Skeletal muscle tissue (tissue), 4 donors: Measurements from ENCODE around the gene WNT5B. TPM values are rescaled to one million over a fixed set of nuclear protein-coding genes. Genes with fewer than 3 reads are reported as not detected.

ENCODE experiments used
- H3K27ac ChIP-seq: one replicate; pipeline ENCODE4 v1.7.0; 2013; ENCODE audit warnings: mild to moderate bottlenecking, low read depth, low read length, inconsistent platforms
- H3K27me3 ChIP-seq, 3 donors: one replicate each; pipeline ENCODE4 v1.7.0; 2013; ENCODE audit warnings: low read length in 3 of 3; ENCODE audit not compliant: control insufficient read depth in 3 of 3, insufficient read depth in 3 of 3
- H3K36me3 ChIP-seq, 3 donors: one replicate each; pipeline ENCODE4 v1.7.0; 2013; ENCODE audit warnings: low read length in 3 of 3; ENCODE audit not compliant: control insufficient read depth in 3 of 3, insufficient read depth in 3 of 3
- H3K4me1 ChIP-seq, 3 donors: one replicate each; pipeline ENCODE4 v1.7.0; 2013; ENCODE audit warnings: low read length in 3 of 3, mild to moderate bottlenecking in 3 of 3; ENCODE audit not compliant: control insufficient read depth in 3 of 3, insufficient read depth in 3 of 3
- H3K4me3 ChIP-seq, 3 donors: one replicate each; pipeline ENCODE4 v1.7.0; 2013; ENCODE audit warnings: low read length in 3 of 3
- H3K9ac ChIP-seq, 3 donors: one replicate each; pipeline ENCODE4 v1.7.0; 2013; ENCODE audit warnings: low read length in 3 of 3, mild to moderate bottlenecking in 3 of 3, moderate library complexity in 2 of 3, low read depth in 1 of 3
- H3K9me3 ChIP-seq, 3 donors: one replicate each; pipeline ENCODE4 v1.7.0; 2013; ENCODE audit warnings: low read length in 3 of 3; ENCODE audit not compliant: control insufficient read depth in 3 of 3
- total RNA-seq: library from RNA; depleted of rRNA; stranded (reverse); fragments of >200 nt; gene quantifications from one replicate; pipeline ENCODE4 v1.2.3, GENCODE V29; 2014
- donor health status: Osteomylitis.

Gene WNT5B
- total RNA-seq, 1 donor from 2014 or later: 30.3 TPM

GRCh38 chr12:1663440-1664132 lies 34.6 kb downstream of the WNT5B start:
- no peak overlapping the region for H3K27ac ChIP-seq
- peaks cover 0 to 6% (median 0%) of the 10 kb centered on the region in 3 donors for H3K27me3 ChIP-seq
- H3K9me3 ChIP-seq: no peaks in the 10 kb centered on the region
- H3K9ac ChIP-seq: no peak overlapping the region
- no peaks in the 10 kb centered on the region for H3K36me3 ChIP-seq
- peaks cover 5 to 14% (median 8%) of the 10 kb centered on the region in 3 donors for H3K4me1 ChIP-seq
- H3K4me3 ChIP-seq: no peak overlapping the region

GRCh38 chr12:1665366-1665765 lies 36.3 kb downstream of the WNT5B start:
- H3K4me3 ChIP-seq: no peak overlapping the region
- no peaks in the 10 kb centered on the region for H3K36me3 ChIP-seq
- H3K9ac ChIP-seq: no peak overlapping the region
- H3K9me3 ChIP-seq: no peaks in the 10 kb centered on the region
- H3K4me1 ChIP-seq: peaks cover 3 to 15% (median 7%) of the 10 kb centered on the region in 3 donors
- peaks cover 0 to 6% (median 0%) of the 10 kb centered on the region in 3 donors for H3K27me3 ChIP-seq
- no peak overlapping the region for H3K27ac ChIP-seq

GRCh38 chr12:1666215-1666614 lies 37.2 kb downstream of the WNT5B start:
- Histone ChIP-seq H3K4me3 (no peak overlapping the region), H3K4me1 (peaks cover 3 to 15% (median 4%) of the 10 kb centered on the region in 3 donors), H3K27ac (no peak overlapping the region), H3K9me3 (no peaks in the 10 kb centered on the region), H3K36me3 (no peaks in the 10 kb centered on the region), H3K27me3 (peaks cover 0 to 6% (median 0%) of the 10 kb centered on the region in 3 donors), H3K9ac (no peak overlapping the region)

DNA sequence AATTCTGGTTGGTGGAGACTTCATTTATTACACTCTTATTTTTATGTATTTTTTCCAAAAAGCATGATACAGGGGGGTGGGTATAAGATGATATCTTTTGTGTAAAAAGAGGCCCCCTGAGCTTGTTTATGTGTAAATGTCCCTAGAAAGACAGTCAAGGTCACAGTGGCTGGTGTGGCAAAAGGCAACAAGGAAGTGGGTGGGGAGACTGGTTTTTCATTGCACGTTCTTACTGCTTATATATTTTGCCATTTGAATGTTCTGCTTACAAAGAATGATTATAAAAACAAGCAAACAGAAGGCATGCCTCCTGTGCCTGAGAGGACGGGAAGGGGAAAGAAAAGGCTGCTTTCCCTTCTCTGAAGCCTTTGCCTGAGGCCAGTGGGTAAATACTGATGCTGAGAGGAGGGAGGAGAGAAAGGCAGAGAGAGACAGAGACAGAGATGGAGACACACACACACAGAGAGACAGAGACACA lies 37.7 kb downstream of the WNT5B start:
- Histone ChIP-seq H3K36me3 (no peaks in the 10 kb centered on the region), H3K4me3 (no peak overlapping the region), H3K9ac (peak overlapping the region in 1 of 3 donors; percentile 63), H3K27ac (peak overlapping the region; percentile 10), H3K9me3 (no peaks in the 10 kb centered on the region), H3K27me3 (peaks cover 0 to 6% (median 0%) of the 10 kb centered on the region in 3 donors), H3K4me1 (peaks cover 0 to 12% (median 4%) of the 10 kb centered on the region in 3 donors)

DNA sequence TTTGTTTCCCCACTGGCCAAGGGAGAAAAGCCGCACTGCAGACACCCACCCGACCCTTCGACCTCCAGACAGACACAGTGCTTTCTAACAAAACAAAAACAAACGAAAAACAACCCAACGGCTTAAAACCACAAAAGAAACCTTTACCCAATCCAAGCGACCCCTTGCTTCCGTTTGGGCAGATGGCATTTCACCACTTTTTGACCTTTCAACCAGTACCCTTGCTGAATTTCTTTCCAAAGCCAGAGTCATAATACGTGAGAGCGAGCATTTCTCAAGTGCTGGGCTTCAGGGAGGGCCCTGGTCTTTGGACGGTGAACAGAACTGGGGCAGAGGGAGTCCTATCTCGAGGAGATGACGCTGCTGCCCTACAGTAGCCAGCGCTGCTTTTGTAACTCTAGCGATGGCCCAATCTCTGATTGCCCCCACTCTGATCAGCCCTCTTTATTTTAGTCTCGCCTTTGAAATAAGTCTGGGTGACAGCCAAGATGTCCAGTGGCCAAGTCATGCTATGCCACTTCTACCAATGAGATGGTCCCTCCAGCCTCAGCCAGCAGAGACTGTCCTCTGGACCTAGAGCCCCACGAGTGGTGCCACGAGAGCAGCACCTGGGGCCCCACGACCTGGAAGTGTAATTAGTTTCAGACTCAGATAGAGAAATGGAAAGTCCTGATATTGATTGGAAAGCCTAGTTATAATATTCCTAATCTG lies 40.0 kb downstream of the WNT5B start:
- Histone ChIP-seq H3K9me3 (no peaks in the 10 kb centered on the region), H3K27ac (peak overlapping the region; percentile 75), H3K4me1 (peaks cover 0 to 12% (median 4%) of the 10 kb centered on the region in 3 donors), H3K4me3 (peak overlapping the region in 2 of 3 donors; percentile 29 to 55), H3K27me3 (no peaks in the 10 kb centered on the region), H3K9ac (peak overlapping the region; percentile 33 to 62 (median 51)), H3K36me3 (no peaks in the 10 kb centered on the region)

GRCh38 chr12:1670358-1671268 lies 41.6 kb downstream of the WNT5B start:
- Histone ChIP-seq H3K4me3 (no peak overlapping the region), H3K27ac (no peak overlapping the region), H3K36me3 (no peaks in the 10 kb centered on the region), H3K9ac (no peak overlapping the region), H3K9me3 (no peaks in the 10 kb centered on the region), H3K27me3 (no peaks in the 10 kb centered on the region), H3K4me1 (peaks cover 0 to 12% (median 4%) of the 10 kb centered on the region in 3 donors)

DNA sequence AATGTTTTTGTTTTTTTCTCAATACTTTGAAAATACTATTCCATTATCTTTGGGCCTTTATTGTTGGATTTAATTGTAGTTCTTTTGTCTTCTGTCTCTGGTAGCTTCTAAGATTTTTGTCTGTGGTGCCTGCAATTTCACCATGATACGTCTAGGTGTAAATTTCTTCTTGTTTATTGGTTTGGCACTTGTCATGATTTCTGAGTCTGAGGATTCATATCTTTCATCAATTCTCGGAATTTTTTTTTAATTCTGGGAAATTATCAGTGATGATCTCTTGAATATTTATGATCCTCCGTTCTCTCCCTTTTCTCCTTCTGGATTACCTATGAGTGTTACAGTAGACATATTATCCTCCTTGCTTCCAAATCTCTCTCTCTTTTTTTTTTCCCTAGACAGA lies 47.0 kb downstream of the WNT5B start:
- no peaks in the 10 kb centered on the region for H3K36me3 ChIP-seq
- no peak overlapping the region for H3K9ac ChIP-seq
- H3K27me3 ChIP-seq: no peaks in the 10 kb centered on the region
- no peaks in the 10 kb centered on the region for H3K4me1 ChIP-seq
- no peaks in the 10 kb centered on the region for H3K9me3 ChIP-seq
- H3K27ac ChIP-seq: no peak overlapping the region
- H3K4me3 ChIP-seq: no peak overlapping the region

- H3K9ac ChIP-seq: no peak overlapping the region
- no peak overlapping the region for H3K4me3 ChIP-seq
- H3K4me1 ChIP-seq: no peaks in the 10 kb centered on the region
These were observed 51.9 kb downstream of the WNT5B start for GRCh38 chr12:1680804-1681492.

DNA sequence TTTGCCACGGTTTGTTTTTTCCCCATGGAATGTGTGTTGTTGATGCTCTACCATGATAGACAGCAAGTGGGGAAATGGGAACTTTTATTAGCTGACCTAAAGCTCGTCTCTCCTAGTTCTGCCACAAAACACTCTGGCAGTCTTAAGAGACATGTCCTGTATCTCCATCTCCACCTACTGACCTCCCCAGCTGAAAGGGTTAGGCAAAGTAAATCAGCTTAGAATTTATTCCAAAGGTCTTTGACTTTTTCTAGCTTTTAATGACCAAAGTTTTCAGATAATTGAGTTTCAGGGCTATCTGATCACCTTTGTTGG lies 52.4 kb downstream of the WNT5B start:
- H3K4me1 ChIP-seq: no peaks in the 10 kb centered on the region
- no peaks in the 10 kb centered on the region for H3K36me3 ChIP-seq
- no peak overlapping the region for H3K9ac ChIP-seq
- H3K4me3 ChIP-seq: no peak overlapping the region
- H3K9me3 ChIP-seq: no peaks in the 10 kb centered on the region
- no peak overlapping the region for H3K27ac ChIP-seq
- no peaks in the 10 kb centered on the region for H3K27me3 ChIP-seq

More at GRCh38 chr12:1680804-1681492, 51.9 kb downstream of the WNT5B start:
- Histone ChIP-seq H3K27me3 (no peaks in the 10 kb centered on the region), H3K27ac (no peak overlapping the region), H3K36me3 (no peaks in the 10 kb centered on the region), H3K9me3 (no peaks in the 10 kb centered on the region)
